RWPE2 (cell line): ENCODE data around the gene GPX3.

Experiments
- ATAC-seq: fragments of 200-7000 bp; cut with Tn5 transposase; 3 replicates; pipeline ENCODE4 v1.9.1; 2021; ENCODE audit warnings: low read depth
- DNase-seq: peaks from one replicate; pipeline ENCODE4 v3.0.0-alpha.2; 2020; ENCODE audit warnings: low spot score
- H3K27ac ChIP-seq: fragments of 450-650 bp; 2 replicates; pipeline ENCODE4 v1.5.1; 2017; ENCODE audit warnings: mild to moderate bottlenecking; ENCODE audit not compliant: poor library complexity, severe bottlenecking
- H3K27me3 ChIP-seq: fragments of 250-450 bp; sonication (Bioruptor Pico); 2 replicates; pipeline ENCODE4 v1.5.1; 2021; ENCODE audit warnings: mild to moderate bottlenecking, moderate library complexity; ENCODE audit not compliant: insufficient read depth, poor library complexity, severe bottlenecking
- H3K36me3 ChIP-seq: fragments of 250-450 bp; sonication (Bioruptor Pico); 2 replicates; pipeline ENCODE4 v1.5.1; 2020; ENCODE audit warnings: low read depth, mild to moderate bottlenecking, moderate library complexity
- H3K4me1 ChIP-seq: fragments of 250-450 bp; sonication (Bioruptor Pico); 2 replicates; pipeline ENCODE4 v1.5.1; 2021; ENCODE audit warnings: mild to moderate bottlenecking, moderate library complexity; ENCODE audit not compliant: insufficient read depth, poor library complexity, severe bottlenecking
- H3K4me3 ChIP-seq: fragments of 250-450 bp; sonication (Bioruptor Pico); 2 replicates; pipeline ENCODE4 v1.5.1; 2021; ENCODE audit warnings: mild to moderate bottlenecking, moderate library complexity; ENCODE audit not compliant: severe bottlenecking
- H3K9me3 ChIP-seq: fragments of 250-450 bp; sonication (Bioruptor Pico); 2 replicates; pipeline ENCODE4 v1.5.1; 2021; ENCODE audit warnings: mild to moderate bottlenecking, moderate library complexity; ENCODE audit not compliant: severe bottlenecking
- TF ChIP-seq, protein P1 (sequence below): fragments of 450-650 bp; IDR thresholded peaks from one replicate; pipeline ENCODE4 v1.5.1; 2017; ENCODE audit warnings: mild to moderate bottlenecking, moderate library complexity; ENCODE audit not compliant: poor library complexity, severe bottlenecking

The GPX3 gene

DNA sequence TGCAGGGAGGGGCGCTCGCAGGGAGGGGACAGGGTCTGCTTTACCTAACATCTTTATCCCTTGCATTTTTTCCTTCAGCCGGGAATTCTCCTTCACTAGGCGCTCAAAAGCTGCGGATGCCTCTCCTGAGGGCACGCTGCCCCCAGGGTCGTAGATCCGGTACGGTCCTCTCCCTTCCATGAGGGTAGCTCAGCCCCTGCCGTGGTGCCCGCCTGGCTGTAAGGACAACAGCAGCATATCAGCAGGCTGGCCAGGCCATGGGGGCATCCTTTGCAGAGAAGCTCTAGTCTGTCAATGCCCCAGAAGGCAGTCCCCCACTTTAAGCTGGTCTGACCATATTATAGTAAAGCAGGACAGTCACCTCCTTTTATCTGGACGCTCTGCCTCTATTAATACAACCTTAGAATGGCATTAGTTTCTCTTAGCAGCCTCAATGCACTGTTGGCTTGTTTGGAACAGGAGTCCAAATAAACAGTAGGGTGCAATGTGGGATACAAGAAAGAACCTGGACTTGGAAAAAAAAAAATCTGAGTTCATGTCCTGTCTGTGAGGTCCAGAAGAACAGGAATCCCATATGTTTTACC, 44.6 kb downstream of the GPX3 start:
- ATAC-seq: no peak
- Histone ChIP-seq H3K27me3 (no peaks in the 10 kb centered on the region), H3K4me1 (peaks cover 5% of the 10 kb centered on the region), H3K27ac (no peak overlapping the region), H3K4me3 (no peak overlapping the region), H3K36me3 (peaks cover 70% of the 10 kb centered on the region), H3K9me3 (no peaks in the 10 kb centered on the region)
- DNase-seq: no peak
- TF ChIP-seq, protein P1, sequence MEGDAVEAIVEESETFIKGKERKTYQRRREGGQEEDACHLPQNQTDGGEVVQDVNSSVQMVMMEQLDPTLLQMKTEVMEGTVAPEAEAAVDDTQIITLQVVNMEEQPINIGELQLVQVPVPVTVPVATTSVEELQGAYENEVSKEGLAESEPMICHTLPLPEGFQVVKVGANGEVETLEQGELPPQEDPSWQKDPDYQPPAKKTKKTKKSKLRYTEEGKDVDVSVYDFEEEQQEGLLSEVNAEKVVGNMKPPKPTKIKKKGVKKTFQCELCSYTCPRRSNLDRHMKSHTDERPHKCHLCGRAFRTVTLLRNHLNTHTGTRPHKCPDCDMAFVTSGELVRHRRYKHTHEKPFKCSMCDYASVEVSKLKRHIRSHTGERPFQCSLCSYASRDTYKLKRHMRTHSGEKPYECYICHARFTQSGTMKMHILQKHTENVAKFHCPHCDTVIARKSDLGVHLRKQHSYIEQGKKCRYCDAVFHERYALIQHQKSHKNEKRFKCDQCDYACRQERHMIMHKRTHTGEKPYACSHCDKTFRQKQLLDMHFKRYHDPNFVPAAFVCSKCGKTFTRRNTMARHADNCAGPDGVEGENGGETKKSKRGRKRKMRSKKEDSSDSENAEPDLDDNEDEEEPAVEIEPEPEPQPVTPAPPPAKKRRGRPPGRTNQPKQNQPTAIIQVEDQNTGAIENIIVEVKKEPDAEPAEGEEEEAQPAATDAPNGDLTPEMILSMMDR: no peak

GRCh38 chr5:151065609-151066008, 45.2 kb downstream of the GPX3 start:
- no peaks in the 10 kb centered on the region for H3K9me3 ChIP-seq
- TF ChIP-seq, protein P1: no peak
- H3K4me3 ChIP-seq: no peak overlapping the region
- H3K27me3 ChIP-seq: no peaks in the 10 kb centered on the region
- DNase-seq: no peak
- no peak overlapping the region for H3K27ac ChIP-seq
- peaks cover 5% of the 10 kb centered on the region for H3K4me1 ChIP-seq
- H3K36me3 ChIP-seq: peaks cover 70% of the 10 kb centered on the region
- no peak for ATAC-seq

DNA sequence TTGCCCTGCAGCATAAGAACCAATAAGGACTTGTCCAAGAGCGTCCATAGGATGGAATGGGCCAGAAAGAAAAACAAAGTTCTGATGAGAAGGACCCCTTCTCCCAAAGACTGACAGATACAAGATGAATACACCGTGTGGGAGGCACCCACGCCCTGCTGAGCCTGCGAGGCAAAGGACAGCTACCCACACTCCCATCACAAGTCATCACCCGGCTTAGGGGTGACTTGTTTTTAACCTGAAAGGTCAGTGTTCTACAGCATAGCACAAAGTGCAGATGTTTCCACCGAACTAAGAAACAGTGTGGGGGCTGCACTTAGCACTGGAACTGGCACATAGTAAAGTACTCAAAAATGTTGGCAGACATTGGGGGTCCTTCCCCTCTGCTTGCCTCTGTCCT, 46.5 kb downstream of the GPX3 start:
- no peaks in the 10 kb centered on the region for H3K9me3 ChIP-seq
- peaks cover 6% of the 10 kb centered on the region for H3K4me1 ChIP-seq
- ATAC-seq (no peak), DNase-seq (no peak)
- TF ChIP-seq, protein P1: no peak
- peaks cover 70% of the 10 kb centered on the region for H3K36me3 ChIP-seq
- H3K27me3 ChIP-seq: no peaks in the 10 kb centered on the region
- H3K4me3 ChIP-seq: no peak overlapping the region
- no peak overlapping the region for H3K27ac ChIP-seq

DNA sequence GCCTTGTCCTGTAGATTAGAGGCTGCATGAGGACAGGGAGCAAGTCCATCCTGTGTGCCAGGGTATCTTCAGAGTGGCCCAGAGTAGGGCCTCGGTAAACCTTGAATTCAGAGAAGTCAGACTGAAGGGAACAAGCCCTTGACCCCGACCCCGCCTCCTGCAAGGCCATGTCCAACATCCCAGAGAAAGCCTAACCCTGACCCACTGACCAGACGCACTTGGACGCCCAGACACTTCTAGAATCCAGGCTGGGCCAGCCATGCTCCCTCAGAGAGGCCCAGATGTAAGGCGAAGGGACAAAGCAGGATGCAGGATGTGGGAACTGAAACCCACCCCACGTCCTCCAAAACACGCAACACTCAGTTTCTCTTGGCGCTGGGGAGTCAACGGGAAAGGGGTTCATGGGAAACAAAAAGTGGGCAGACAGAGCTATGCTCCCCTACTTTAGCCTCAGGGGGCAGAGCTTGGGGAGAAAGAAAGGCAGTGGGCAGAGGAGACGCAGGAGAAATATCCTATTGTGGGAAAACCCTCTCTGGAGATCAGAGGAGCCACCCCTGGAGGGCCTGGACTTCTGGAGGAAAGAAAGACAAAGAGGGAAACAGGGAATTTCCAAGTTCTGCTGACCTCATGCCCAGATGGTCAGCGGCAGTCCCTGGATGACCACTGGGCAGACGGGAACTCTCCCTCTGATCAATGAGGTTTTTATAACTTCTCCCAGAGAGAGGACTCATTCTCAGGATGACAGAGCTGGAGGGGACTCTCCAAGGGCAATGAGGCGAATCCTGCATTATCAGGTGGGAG, 47.4 kb downstream of the GPX3 start:
- peaks cover 64% of the 10 kb centered on the region for H3K36me3 ChIP-seq
- H3K27ac ChIP-seq: no peak overlapping the region
- H3K4me3 ChIP-seq: no peak overlapping the region
- H3K9me3 ChIP-seq: no peaks in the 10 kb centered on the region
- TF ChIP-seq, protein P1: no peak
- no peak for DNase-seq
- H3K4me1 ChIP-seq: peaks cover 13% of the 10 kb centered on the region
- no peak for ATAC-seq
- no peaks in the 10 kb centered on the region for H3K27me3 ChIP-seq
